A549 (cell line): ENCODE results near the gene FMO4.

Source experiments
- CBX2 ChIP-seq: fragments of 200-600 bp; sonication (generic); IDR thresholded peaks from 2 replicates; pipeline ENCODE4 v1.6.1; 2016; ENCODE audit warnings: low read depth, mild to moderate bottlenecking, borderline replicate concordance
- ESRRA ChIP-seq: fragments of 150-350 bp; IDR thresholded peaks from 2 replicates; pipeline ENCODE4 v1.6.1; 2014; ENCODE audit warnings: mild to moderate bottlenecking, low read length, borderline replicate concordance
- HOXA7 ChIP-seq: fragments of 250-450 bp; sonication (Bioruptor Pico); IDR thresholded peaks from 2 replicates; pipeline ENCODE4 v1.5.0; 2020; ENCODE audit warnings: mild to moderate bottlenecking, moderate library complexity
- JUN ChIP-seq, 2 experiments: fragments of >200 bp; sonication (Bioruptor Twin); formaldehyde crosslinking; IDR thresholded peaks; 2 replicates in 1 of 2; 3 replicates in 1 of 2; pipeline ENCODE4 v1.6.1; 2016 to 2017
- KDM5A ChIP-seq: fragments of 200-600 bp; sonication (generic); IDR thresholded peaks from 2 replicates; pipeline ENCODE4 v1.6.1; 2016; ENCODE audit warnings: antibody characterized with exemption, mild to moderate bottlenecking
- MAZ ChIP-seq: fragments of 150-350 bp; IDR thresholded peaks from 2 replicates; pipeline ENCODE4 v1.6.1; 2014; ENCODE audit warnings: antibody characterized with exemption, low read depth, low read length, borderline replicate concordance
- NR3C1 ChIP-seq: fragments of >200 bp; sonication (Bioruptor Twin); formaldehyde crosslinking; IDR thresholded peaks from 3 replicates; pipeline ENCODE4 v1.6.1; 2017
- POLR2A ChIP-seq: IDR thresholded peaks from 2 replicates; pipeline ENCODE4 v1.6.1; 2012; ENCODE audit warnings: mild to moderate bottlenecking, low read length
- SMC3 ChIP-seq: fragments of >200 bp; sonication (Bioruptor Twin); formaldehyde crosslinking; IDR thresholded peaks from 3 replicates; pipeline ENCODE4 v1.6.1; 2018; ENCODE audit warnings: inconsistent platforms
- TF ChIP-seq, protein P1 (sequence below): fragments of >200 bp; sonication (Bioruptor Twin); formaldehyde crosslinking; IDR thresholded peaks from 3 replicates; pipeline ENCODE4 v1.5.1; 2016
- TF ChIP-seq, protein P2 (sequence below): fragments of 450-650 bp; IDR thresholded peaks from 2 replicates; pipeline ENCODE4 v1.6.1; 2014; ENCODE audit warnings: antibody characterized with exemption
- TF ChIP-seq, protein P3 (sequence below): fragments of 200-600 bp; sonication (generic); IDR thresholded peaks from 2 replicates; pipeline ENCODE4 v1.6.1; 2016; ENCODE audit warnings: antibody characterized with exemption, mild to moderate bottlenecking, moderate library complexity

DNA sequence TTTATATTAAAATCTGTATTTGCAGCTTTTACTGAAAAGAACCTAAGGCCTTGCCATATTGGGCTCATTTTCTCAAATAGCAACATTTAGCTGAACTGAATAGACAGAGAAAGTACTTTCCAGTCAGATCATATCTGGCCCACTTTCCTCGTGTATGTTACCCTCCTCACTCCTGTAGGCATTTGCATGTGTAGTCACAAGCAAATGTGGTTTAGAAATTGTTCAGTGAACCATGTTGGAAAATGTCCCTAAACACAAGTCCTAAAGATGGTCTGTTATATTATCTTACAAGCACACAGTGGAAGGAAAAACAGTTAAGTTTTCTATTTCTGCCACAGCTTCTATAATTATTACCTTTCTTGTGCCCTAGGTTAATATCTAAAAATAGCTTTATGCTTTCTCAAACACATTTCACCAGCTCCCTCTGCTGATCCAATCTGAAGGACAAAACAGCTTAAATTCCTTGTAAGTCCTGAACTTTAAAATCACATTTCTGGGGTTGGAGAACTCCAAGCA is 606 bp upstream of the FMO4 start:
- TF ChIP-seq, protein P1, sequence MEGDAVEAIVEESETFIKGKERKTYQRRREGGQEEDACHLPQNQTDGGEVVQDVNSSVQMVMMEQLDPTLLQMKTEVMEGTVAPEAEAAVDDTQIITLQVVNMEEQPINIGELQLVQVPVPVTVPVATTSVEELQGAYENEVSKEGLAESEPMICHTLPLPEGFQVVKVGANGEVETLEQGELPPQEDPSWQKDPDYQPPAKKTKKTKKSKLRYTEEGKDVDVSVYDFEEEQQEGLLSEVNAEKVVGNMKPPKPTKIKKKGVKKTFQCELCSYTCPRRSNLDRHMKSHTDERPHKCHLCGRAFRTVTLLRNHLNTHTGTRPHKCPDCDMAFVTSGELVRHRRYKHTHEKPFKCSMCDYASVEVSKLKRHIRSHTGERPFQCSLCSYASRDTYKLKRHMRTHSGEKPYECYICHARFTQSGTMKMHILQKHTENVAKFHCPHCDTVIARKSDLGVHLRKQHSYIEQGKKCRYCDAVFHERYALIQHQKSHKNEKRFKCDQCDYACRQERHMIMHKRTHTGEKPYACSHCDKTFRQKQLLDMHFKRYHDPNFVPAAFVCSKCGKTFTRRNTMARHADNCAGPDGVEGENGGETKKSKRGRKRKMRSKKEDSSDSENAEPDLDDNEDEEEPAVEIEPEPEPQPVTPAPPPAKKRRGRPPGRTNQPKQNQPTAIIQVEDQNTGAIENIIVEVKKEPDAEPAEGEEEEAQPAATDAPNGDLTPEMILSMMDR, result no peak
- TF ChIP-seq, protein P2, sequence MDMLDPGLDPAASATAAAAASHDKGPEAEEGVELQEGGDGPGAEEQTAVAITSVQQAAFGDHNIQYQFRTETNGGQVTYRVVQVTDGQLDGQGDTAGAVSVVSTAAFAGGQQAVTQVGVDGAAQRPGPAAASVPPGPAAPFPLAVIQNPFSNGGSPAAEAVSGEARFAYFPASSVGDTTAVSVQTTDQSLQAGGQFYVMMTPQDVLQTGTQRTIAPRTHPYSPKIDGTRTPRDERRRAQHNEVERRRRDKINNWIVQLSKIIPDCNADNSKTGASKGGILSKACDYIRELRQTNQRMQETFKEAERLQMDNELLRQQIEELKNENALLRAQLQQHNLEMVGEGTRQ, result no peak
- no peak for TF ChIP-seq JUN (IDR thresholded peaks at IDR 0.05)
- TF ChIP-seq, protein P3, sequence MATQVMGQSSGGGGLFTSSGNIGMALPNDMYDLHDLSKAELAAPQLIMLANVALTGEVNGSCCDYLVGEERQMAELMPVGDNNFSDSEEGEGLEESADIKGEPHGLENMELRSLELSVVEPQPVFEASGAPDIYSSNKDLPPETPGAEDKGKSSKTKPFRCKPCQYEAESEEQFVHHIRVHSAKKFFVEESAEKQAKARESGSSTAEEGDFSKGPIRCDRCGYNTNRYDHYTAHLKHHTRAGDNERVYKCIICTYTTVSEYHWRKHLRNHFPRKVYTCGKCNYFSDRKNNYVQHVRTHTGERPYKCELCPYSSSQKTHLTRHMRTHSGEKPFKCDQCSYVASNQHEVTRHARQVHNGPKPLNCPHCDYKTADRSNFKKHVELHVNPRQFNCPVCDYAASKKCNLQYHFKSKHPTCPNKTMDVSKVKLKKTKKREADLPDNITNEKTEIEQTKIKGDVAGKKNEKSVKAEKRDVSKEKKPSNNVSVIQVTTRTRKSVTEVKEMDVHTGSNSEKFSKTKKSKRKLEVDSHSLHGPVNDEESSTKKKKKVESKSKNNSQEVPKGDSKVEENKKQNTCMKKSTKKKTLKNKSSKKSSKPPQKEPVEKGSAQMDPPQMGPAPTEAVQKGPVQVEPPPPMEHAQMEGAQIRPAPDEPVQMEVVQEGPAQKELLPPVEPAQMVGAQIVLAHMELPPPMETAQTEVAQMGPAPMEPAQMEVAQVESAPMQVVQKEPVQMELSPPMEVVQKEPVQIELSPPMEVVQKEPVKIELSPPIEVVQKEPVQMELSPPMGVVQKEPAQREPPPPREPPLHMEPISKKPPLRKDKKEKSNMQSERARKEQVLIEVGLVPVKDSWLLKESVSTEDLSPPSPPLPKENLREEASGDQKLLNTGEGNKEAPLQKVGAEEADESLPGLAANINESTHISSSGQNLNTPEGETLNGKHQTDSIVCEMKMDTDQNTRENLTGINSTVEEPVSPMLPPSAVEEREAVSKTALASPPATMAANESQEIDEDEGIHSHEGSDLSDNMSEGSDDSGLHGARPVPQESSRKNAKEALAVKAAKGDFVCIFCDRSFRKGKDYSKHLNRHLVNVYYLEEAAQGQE, result peak; percentile 20; the same call in 1 of the 2 replicates
- no peak for TF ChIP-seq SMC3
- TF ChIP-seq POLR2A, result no peak
- TF ChIP-seq KDM5A, result no peak
- TF ChIP-seq HOXA7, result no peak
- no peak for TF ChIP-seq NR3C1
- no peak for TF ChIP-seq CBX2
- TF ChIP-seq MAZ, result no peak
- TF ChIP-seq ESRRA, result no peak
